Body of pancreas (tissue), 4 donors: ENCODE data around the gene SORCS1. TPM values are rescaled to one million over a fixed set of nuclear protein-coding genes. Genes with fewer than 3 reads are reported as not detected.
"Not testable (repeated sequence)": the region's sequence is repeated elsewhere in the genome, so short reads cannot be mapped to it uniquely, and the experiment has no call there.

Source experiments
- ATAC-seq: fragments of 150-250 bp; one replicate; pipeline ENCODE4 v1.9.1; 2016
- DNase-seq, 4 donors: peaks; one replicate each; pipeline ENCODE4 v3.0.0-alpha.2; 2019
- H3K27ac ChIP-seq, 4 donors: fragments of 200-600 bp; sonication (generic); 1 replicate in 3 of 4; 2 replicates in 1 of 4; pipeline versions ENCODE4 v1.5.1 to v1.6.1; 2016 to 2019; ENCODE audit warnings: mild to moderate bottlenecking in 1 of 4, mixed read lengths in 1 of 4, moderate library complexity in 1 of 4
- H3K27me3 ChIP-seq, 2 donors: fragments of 200-600 bp; sonication (generic); one replicate each; pipeline ENCODE4 v1.6.0; 2016; ENCODE audit warnings: mild to moderate bottlenecking in 1 of 2
- H3K36me3 ChIP-seq, 2 donors: fragments of 200-600 bp; sonication (generic); replicated peaks in 1 of 2; 2 replicates each; pipeline ENCODE4 v1.5.1; 2016; ENCODE audit warnings: low read depth in 2 of 2; ENCODE audit not compliant: insufficient read depth in 1 of 2
- H3K4me1 ChIP-seq: fragments of 200-600 bp; sonication (generic); one replicate; pipeline ENCODE4 v1.6.0; 2016
- H3K4me3 ChIP-seq, 2 donors: fragments of 200-600 bp; sonication (generic); 1 replicate in 1 of 2; 2 replicates in 1 of 2; pipeline ENCODE4 v1.5.1; 2016 to 2019
- H3K9me3 ChIP-seq, 3 donors: fragments of 200-600 bp; sonication (generic); 1 replicate in 2 of 3; 2 replicates in 1 of 3; pipeline ENCODE4 v1.5.1; 2016
- POLR2A ChIP-seq, 3 donors: fragments of 450-650 bp; IDR thresholded peaks; one replicate each; pipeline ENCODE4 v1.6.1; 2016; ENCODE audit warnings: antibody characterized with exemption in 3 of 3, mild to moderate bottlenecking in 2 of 3
- WGBS, 2 donors: methylation state at CpG; one replicate each; pipeline ENCODE4 v1.1.5; 2017; 5-methylcytosine and 5-hydroxymethylcytosine counted together
- intact Hi-C: fragments of 100-400 bp; cut with DNase I; formaldehyde crosslinking; loops from one replicate; pipeline ENCODE4 v1.15.1; 2023
- total RNA-seq, 2 donors: library from RNA; depleted of rRNA; stranded (reverse); fragments of >200 nt; gene quantifications; one replicate each; pipeline ENCODE4 v1.1.0, GENCODE V29; 2016
- TF ChIP-seq, protein P1 (sequence below), 7 experiments: fragments of 450-650 bp in 4 of 7; fragments of 200-600 bp in 3 of 7; sonication (generic) in 3 of 7; IDR thresholded peaks; one replicate each; pipeline ENCODE4 v1.5.1; 2016 to 2019; ENCODE audit warnings: antibody characterized with exemption in 7 of 7

SORCS1 gene
- total RNA-seq, 2 donors from 2014 or later = 1.3 to 6.0 TPM

DNA sequence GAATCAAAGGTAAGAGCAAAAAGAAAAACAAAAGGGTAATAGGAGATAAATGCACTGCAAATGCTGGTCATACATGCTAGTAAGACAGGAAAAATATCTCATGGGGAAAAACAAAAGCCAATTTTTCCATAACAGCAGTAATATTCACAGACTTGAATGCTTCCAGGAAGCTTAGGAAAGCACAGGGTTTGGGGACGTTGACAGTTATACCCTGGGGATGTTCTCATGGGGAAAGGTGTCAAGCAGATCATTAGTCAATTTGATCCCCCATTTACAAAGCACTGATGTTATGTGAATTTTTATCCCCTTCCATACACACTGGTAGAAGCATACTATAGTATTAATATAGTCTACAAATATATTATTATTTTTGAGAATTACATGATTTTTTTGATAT is 232.7 kb downstream of the SORCS1 start:
- H3K27ac ChIP-seq = no peak overlapping the region
- H3K36me3 ChIP-seq = no peaks in the 10 kb centered on the region
- no peak for ATAC-seq
- WGBS, 2 donors = 10 to 19% methylated on average over 1 of the region's 1 CpG
- peaks cover 5% of the 10 kb centered on the region for H3K4me1 ChIP-seq
- intact Hi-C loops = no loop called here
- H3K9me3 ChIP-seq = no peaks in the 10 kb centered on the region
- TF ChIP-seq, protein P1, sequence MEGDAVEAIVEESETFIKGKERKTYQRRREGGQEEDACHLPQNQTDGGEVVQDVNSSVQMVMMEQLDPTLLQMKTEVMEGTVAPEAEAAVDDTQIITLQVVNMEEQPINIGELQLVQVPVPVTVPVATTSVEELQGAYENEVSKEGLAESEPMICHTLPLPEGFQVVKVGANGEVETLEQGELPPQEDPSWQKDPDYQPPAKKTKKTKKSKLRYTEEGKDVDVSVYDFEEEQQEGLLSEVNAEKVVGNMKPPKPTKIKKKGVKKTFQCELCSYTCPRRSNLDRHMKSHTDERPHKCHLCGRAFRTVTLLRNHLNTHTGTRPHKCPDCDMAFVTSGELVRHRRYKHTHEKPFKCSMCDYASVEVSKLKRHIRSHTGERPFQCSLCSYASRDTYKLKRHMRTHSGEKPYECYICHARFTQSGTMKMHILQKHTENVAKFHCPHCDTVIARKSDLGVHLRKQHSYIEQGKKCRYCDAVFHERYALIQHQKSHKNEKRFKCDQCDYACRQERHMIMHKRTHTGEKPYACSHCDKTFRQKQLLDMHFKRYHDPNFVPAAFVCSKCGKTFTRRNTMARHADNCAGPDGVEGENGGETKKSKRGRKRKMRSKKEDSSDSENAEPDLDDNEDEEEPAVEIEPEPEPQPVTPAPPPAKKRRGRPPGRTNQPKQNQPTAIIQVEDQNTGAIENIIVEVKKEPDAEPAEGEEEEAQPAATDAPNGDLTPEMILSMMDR (IDR thresholded peaks at IDR 0.05) = no peak
- no peak for TF ChIP-seq POLR2A (IDR thresholded peaks at IDR 0.05)
- H3K4me3 ChIP-seq = no peak overlapping the region
- no peaks in the 10 kb centered on the region for H3K27me3 ChIP-seq
- DNase-seq = no peak

DNA sequence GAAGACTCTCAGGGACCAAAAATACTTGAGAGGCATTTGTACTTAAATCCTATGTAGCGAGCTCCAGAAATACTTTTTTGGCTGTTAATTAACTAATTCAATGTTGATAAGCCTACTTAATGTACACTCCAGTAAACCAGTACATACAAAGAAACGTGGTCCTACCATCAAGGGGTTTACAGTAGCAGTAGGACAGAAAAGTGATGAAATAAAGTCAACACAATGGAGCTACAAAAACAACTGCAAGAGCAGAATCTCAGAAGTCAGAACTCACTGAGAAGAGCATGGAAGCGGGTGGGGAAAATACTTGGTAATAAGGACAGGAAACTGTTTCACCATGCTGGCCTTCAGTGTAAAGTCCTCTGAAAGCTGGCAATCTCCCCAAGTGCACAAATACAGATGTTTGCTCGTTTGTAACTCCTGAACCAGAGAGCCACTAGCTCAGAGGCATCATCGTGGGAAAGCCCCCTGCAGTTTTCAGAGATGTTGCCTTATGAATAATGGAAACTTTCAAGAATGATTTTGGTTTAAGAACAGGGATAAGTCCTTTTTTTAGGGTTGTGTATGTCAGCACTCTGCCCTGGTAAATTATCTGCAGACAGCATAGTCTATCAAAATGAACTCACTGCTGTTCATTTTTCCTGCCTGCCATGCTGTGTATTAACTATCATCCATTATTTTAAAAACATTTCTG is 233.2 kb downstream of the SORCS1 start:
- Histone ChIP-seq H3K9me3 (no peaks in the 10 kb centered on the region), H3K4me1 (peaks cover 5% of the 10 kb centered on the region), H3K27me3 (no peaks in the 10 kb centered on the region), H3K4me3 (no peak overlapping the region), H3K36me3 (no peaks in the 10 kb centered on the region), H3K27ac (no peak overlapping the region)
- 22 to 23% methylated on average over 5 of the region's 5 CpGs for WGBS, 2 donors
- TF ChIP-seq, protein P1 (IDR thresholded peaks at IDR 0.05) = no peak
- TF ChIP-seq POLR2A (IDR thresholded peaks at IDR 0.05) = no peak
- no peak for ATAC-seq
- peak in 1 of 4 donors; percentile 26 for DNase-seq
- intact Hi-C loops = no loop called here

DNA sequence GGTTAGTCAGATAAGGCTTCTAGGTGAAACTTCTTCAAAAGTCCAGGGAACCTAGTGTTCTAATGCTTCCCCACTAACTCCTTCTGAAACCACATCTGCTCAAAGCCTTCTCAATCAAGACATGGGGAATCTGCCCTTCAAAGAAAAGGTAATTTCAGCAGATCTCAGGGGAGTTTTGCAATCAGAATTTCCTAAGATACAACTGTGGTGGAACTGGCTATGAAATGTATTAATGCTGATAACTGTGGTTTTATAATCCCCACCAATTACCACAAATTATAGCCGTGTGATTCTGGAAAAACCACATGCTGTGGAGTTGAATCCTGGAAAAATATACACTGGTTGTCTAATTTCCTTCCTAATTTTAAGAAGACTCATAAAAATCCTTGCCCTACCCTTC is 233.8 kb downstream of the SORCS1 start:
- H3K4me1 ChIP-seq = peaks cover 5% of the 10 kb centered on the region
- H3K27ac ChIP-seq = no peak overlapping the region
- no peak for DNase-seq
- no peak for ATAC-seq
- H3K9me3 ChIP-seq = no peaks in the 10 kb centered on the region
- intact Hi-C loops = no loop called here
- TF ChIP-seq, protein P1 (IDR thresholded peaks at IDR 0.05) = no peak
- no peak for TF ChIP-seq POLR2A (IDR thresholded peaks at IDR 0.05)
- no peak overlapping the region for H3K4me3 ChIP-seq
- H3K27me3 ChIP-seq = no peaks in the 10 kb centered on the region
- H3K36me3 ChIP-seq = no peaks in the 10 kb centered on the region
- 33 to 42% methylated on average over 1 of the region's 1 CpG for WGBS, 2 donors

DNA sequence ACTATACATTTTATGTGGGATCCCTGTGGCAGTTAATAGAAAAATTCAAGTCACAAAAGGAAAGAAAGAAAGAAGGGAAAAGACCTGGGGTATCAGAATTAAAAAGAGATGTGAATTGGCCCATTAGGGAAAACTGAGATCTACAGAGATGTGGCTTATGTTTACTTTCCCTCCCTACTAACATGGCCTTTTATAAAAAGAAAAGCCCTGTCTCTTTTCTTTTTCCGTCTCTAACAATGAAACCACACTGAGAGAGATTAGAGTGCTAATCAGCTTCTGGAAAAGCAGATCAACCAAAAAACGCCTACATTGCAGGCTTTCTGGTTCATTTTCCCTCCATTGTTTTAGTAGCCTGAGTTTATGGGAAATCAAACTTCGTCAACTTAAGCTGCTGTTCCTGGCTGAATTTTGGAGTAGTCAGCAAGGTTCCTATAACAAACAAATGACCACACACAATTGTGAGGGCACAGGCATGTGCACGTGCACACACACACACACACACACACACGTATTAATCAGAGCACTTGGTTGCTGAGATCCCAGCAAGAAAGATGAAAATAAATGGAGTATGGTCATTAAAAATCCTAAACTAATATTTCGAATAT is 235.1 kb downstream of the SORCS1 start:
- intact Hi-C loops = no loop called here
- DNase-seq = no peak
- TF ChIP-seq, protein P1 (IDR thresholded peaks at IDR 0.05) = no peak
- TF ChIP-seq POLR2A (IDR thresholded peaks at IDR 0.05) = no peak
- WGBS, 2 donors = 50 to 63% methylated on average over 6 of the region's 6 CpGs
- Histone ChIP-seq H3K9me3 (no peaks in the 10 kb centered on the region), H3K4me3 (no peak overlapping the region), H3K27ac (no peak overlapping the region), H3K27me3 (no peaks in the 10 kb centered on the region), H3K4me1 (peaks cover 5% of the 10 kb centered on the region), H3K36me3 (no peaks in the 10 kb centered on the region)
- no peak for ATAC-seq

DNA sequence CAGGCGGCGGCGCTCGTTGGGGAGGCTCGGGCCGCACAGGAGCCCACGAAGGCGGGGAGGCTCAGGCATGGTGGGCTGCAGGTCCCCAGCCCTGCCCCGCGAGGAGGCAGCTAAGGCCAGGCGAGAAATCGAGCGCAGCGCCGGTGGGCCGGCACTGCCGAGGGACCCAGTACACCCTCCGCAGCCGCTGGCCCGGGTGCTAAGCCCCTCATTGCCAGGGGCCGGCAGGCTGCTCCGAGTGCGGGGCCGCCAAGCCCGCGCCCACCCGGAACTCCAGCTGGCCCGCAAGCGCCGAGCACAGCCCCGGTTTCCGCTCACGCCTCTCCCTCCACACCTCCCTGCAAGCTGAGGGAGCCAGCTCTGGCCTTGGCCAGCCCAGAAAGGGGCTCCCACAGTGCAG is 236.4 kb downstream of the SORCS1 start:
- not testable (repeated sequence) for DNase-seq

More for the DNA sequence above, 236.4 kb downstream of the SORCS1 start:
- ATAC-seq, H3K9me3 ChIP-seq, intact Hi-C loops, H3K27me3 ChIP-seq, H3K4me1 ChIP-seq, H3K4me3 ChIP-seq, H3K27ac ChIP-seq, H3K36me3 ChIP-seq: not testable (repeated sequence)
- WGBS, 2 donors = 84 to 94% methylated on average over 13 to 14 of the region's 33 CpGs
